HG03342 (cell line): ENCODE measurements around the gene EXOC6B.
"Not testable (repeated sequence)": the region's sequence is repeated elsewhere in the genome, so short reads cannot be mapped to it uniquely, and the experiment has no call there.

Experiments
- ATAC-seq: cut with Tn5 transposase; IDR thresholded peaks from one replicate; pipeline ENCODE4 v1.9.1; 2021; ENCODE audit warnings: mild to moderate bottlenecking, moderate library complexity; ENCODE audit not compliant: unreplicated experiment

EXOC6B gene

GRCh38 chr2:72555943-72556342, 269.9 kb downstream of the EXOC6B start:
- no peak for ATAC-seq

GRCh38 chr2:72555363-72555762, 270.5 kb downstream of the EXOC6B start:
- not testable (repeated sequence) for ATAC-seq

GRCh38 chr2:72554910-72555309, 270.9 kb downstream of the EXOC6B start:
- ATAC-seq = not testable (repeated sequence)

GRCh38 chr2:72554381-72554780, 271.5 kb downstream of the EXOC6B start:
- no peak for ATAC-seq

- ATAC-seq = no peak
Measured at GRCh38 chr2:72548081-72548764, 277.6 kb downstream of the EXOC6B start.

GRCh38 chr2:72545790-72546189, 280.0 kb downstream of the EXOC6B start:
- no peak for ATAC-seq

- ATAC-seq = no peak
Measured at GRCh38 chr2:72544554-72544953, 281.3 kb downstream of the EXOC6B start.

GRCh38 chr2:72543497-72544216, 282.2 kb downstream of the EXOC6B start:
- no peak for ATAC-seq

GRCh38 chr2:72539071-72539552, 286.7 kb downstream of the EXOC6B start:
- ATAC-seq = no peak

- ATAC-seq = no peak
Measured at GRCh38 chr2:72538486-72538885, 287.3 kb downstream of the EXOC6B start.

GRCh38 chr2:72535586-72535985, 290.2 kb downstream of the EXOC6B start:
- not testable (repeated sequence) for ATAC-seq

GRCh38 chr2:72533765-72534164, 292.1 kb downstream of the EXOC6B start:
- ATAC-seq = no peak

- ATAC-seq = no peak
Measured at GRCh38 chr2:72527424-72527823, 298.4 kb downstream of the EXOC6B start.

GRCh38 chr2:72526623-72527022, 299.2 kb downstream of the EXOC6B start:
- no peak for ATAC-seq

GRCh38 chr2:72524071-72524470, 301.8 kb downstream of the EXOC6B start:
- no peak for ATAC-seq

GRCh38 chr2:72515696-72516095, 310.1 kb downstream of the EXOC6B start:
- no peak for ATAC-seq

- ATAC-seq = no peak
Measured at GRCh38 chr2:72513011-72513410, 312.8 kb downstream of the EXOC6B start.

GRCh38 chr2:72512376-72512775, 313.5 kb downstream of the EXOC6B start:
- ATAC-seq = no peak

GRCh38 chr2:72511906-72512305, 313.9 kb downstream of the EXOC6B start:
- ATAC-seq = no peak

- ATAC-seq = no peak
Measured at GRCh38 chr2:72497763-72498162, 328.1 kb downstream of the EXOC6B start.

GRCh38 chr2:72496479-72496878, 329.4 kb downstream of the EXOC6B start:
- ATAC-seq = no peak

GRCh38 chr2:72494392-72494791, 331.4 kb downstream of the EXOC6B start:
- ATAC-seq = no peak
